Dendritic cell treated with granulocyte-macrophage colony-stimulating factor and Interleukin-4, amounts not matched to agents 40 ng/mL and 50 ng/mL, for 4 days (primary cell): Measurements from ENCODE around the gene EXOC6.

Experiments used
- H3K27ac Mint-ChIP-seq: one replicate; pipeline ENCODE4 v1.8.0; 2022; ENCODE audit warnings: mild to moderate bottlenecking, mixed read lengths
- H3K27me3 Mint-ChIP-seq: one replicate; pipeline ENCODE4 v1.8.0; 2022; ENCODE audit warnings: mild to moderate bottlenecking, mixed read lengths
- H3K36me3 Mint-ChIP-seq: one replicate; pipeline ENCODE4 v1.8.0; 2022; ENCODE audit warnings: low read depth, mixed read lengths
- H3K4me1 Mint-ChIP-seq: one replicate; pipeline ENCODE4 v1.8.0; 2022; ENCODE audit warnings: low read depth, mixed read lengths
- H3K4me3 Mint-ChIP-seq: one replicate; pipeline ENCODE4 v1.8.0; 2022; ENCODE audit warnings: mild to moderate bottlenecking, moderate library complexity, mixed read lengths
- H3K9me3 Mint-ChIP-seq: one replicate; pipeline ENCODE4 v1.8.0; 2022; ENCODE audit warnings: mixed read lengths
- intact Hi-C: fragments of 100-400 bp; cut with micrococcal nuclease; formaldehyde crosslinking; loops from one replicate; pipeline ENCODE4 v1.15.0; 2022

EXOC6 gene

GRCh38 chr10:92999191-92999590 lies 150.9 kb downstream of the EXOC6 start:
- H3K4me3 Mint-ChIP-seq, result no peak overlapping the region
- no peak overlapping the region for H3K27ac Mint-ChIP-seq
- H3K9me3 Mint-ChIP-seq, result no peaks in the 10 kb centered on the region
- H3K4me1 Mint-ChIP-seq, result no peaks in the 10 kb centered on the region
- intact Hi-C loops, result no loop called here
- H3K36me3 Mint-ChIP-seq, result peaks cover 5% of the 10 kb centered on the region
- no peaks in the 10 kb centered on the region for H3K27me3 Mint-ChIP-seq

DNA sequence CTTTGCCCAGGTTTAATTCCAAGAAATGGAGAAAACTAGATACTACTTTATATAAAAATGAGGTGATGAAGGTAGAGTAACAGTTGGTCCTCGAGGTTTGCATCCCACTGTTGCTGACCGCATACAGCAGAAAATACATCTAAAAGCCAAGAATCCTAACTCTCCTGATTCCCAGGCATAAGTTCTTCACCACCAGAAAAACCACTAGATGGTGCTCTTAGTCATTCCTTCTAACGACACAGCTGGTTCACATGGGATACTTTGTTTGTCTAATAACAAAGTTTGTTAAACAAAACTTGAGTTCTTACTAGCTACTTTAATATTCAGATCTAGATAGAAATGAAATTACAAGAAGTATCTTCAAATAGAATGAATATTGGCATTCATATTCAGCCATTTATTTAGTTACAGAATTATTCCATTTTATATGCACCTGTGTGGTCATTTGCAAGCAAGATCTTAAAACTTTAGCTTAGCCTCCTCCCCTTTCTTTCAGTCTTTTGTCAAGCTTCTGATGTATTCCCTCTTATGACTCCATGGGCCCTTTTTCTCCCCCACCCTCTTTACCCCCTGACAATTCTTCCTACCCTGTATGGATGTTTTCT lies 158.2 kb downstream of the EXOC6 start:
- Mint-ChIP-seq H3K4me3 (no peak overlapping the region), H3K4me1 (no peaks in the 10 kb centered on the region), H3K27me3 (no peaks in the 10 kb centered on the region), H3K36me3 (peaks cover 7% of the 10 kb centered on the region), H3K9me3 (no peaks in the 10 kb centered on the region), H3K27ac (no peak overlapping the region)
- intact Hi-C loops, result no loop called here

DNA sequence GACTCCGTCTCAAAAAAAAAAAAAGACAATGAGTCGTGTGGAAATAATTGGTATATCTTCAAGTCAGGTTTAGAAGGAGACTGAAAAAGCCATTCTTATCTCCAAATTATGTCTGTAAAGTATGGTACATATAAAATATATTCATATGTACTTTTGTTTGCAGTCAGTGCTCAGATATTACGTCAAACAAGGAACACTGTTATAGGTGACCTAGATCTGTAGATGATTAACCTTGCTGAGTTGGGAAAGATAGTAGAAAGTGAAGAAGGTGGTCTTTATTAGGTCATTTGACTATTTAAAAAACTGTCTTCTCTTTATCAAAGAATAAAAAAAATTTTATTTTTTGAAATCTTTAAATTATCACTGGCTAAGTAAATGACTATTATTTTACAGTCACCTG lies 167.4 kb downstream of the EXOC6 start:
- Mint-ChIP-seq H3K4me1 (no peaks in the 10 kb centered on the region), H3K27me3 (no peaks in the 10 kb centered on the region), H3K36me3 (peaks cover 33% of the 10 kb centered on the region), H3K9me3 (no peaks in the 10 kb centered on the region), H3K4me3 (no peak overlapping the region), H3K27ac (no peak overlapping the region)
- intact Hi-C loops, result no loop called here

- no peak overlapping the region for H3K4me3 Mint-ChIP-seq
- intact Hi-C loops, result no loop called here
- no peak overlapping the region for H3K27ac Mint-ChIP-seq
- H3K9me3 Mint-ChIP-seq, result no peaks in the 10 kb centered on the region
- no peaks in the 10 kb centered on the region for H3K27me3 Mint-ChIP-seq
- H3K4me1 Mint-ChIP-seq, result no peaks in the 10 kb centered on the region
- H3K36me3 Mint-ChIP-seq, result peaks cover 36% of the 10 kb centered on the region
These were observed 174.8 kb downstream of the EXOC6 start for GRCh38 chr10:93023013-93023650.

DNA sequence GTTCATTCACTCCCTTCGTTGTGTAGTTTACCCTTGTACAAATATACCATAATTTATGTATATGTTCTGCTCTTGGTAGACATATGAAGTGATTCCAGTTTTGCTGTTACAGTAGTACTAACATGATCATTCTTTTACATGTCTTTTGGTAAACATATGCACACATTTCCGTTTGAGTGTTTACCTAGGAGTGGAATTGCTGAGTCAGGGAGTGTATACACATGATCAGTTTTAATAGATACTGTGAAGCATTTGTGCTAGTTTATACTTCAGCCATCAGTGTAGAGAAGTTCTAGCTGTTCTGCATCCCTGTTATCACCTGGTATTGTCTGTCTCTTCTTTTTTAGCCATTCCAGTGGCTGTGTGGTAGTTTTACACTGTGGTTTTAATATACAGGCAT lies 177.8 kb downstream of the EXOC6 start:
- intact Hi-C loops, result no loop called here
- Mint-ChIP-seq H3K9me3 (no peaks in the 10 kb centered on the region), H3K4me3 (no peak overlapping the region), H3K4me1 (no peaks in the 10 kb centered on the region), H3K36me3 (peaks cover 29% of the 10 kb centered on the region), H3K27me3 (no peaks in the 10 kb centered on the region), H3K27ac (no peak overlapping the region)

GRCh38 chr10:93027508-93027907 lies 179.2 kb downstream of the EXOC6 start:
- intact Hi-C loops, result no loop called here
- Mint-ChIP-seq H3K4me1 (no peaks in the 10 kb centered on the region), H3K36me3 (peaks cover 32% of the 10 kb centered on the region), H3K27ac (no peak overlapping the region), H3K4me3 (no peak overlapping the region), H3K27me3 (no peaks in the 10 kb centered on the region), H3K9me3 (no peaks in the 10 kb centered on the region)

GRCh38 chr10:93028883-93029282 lies 180.6 kb downstream of the EXOC6 start:
- no peak overlapping the region for H3K4me3 Mint-ChIP-seq
- no peak overlapping the region for H3K27ac Mint-ChIP-seq
- H3K9me3 Mint-ChIP-seq, result no peaks in the 10 kb centered on the region
- intact Hi-C loops, result no loop called here
- peaks cover 32% of the 10 kb centered on the region for H3K36me3 Mint-ChIP-seq
- H3K4me1 Mint-ChIP-seq, result no peaks in the 10 kb centered on the region
- H3K27me3 Mint-ChIP-seq, result no peaks in the 10 kb centered on the region

- no peaks in the 10 kb centered on the region for H3K27me3 Mint-ChIP-seq
- H3K4me3 Mint-ChIP-seq, result no peak overlapping the region
- no peaks in the 10 kb centered on the region for H3K4me1 Mint-ChIP-seq
- intact Hi-C loops, result no loop called here
- no peaks in the 10 kb centered on the region for H3K9me3 Mint-ChIP-seq
- H3K27ac Mint-ChIP-seq, result no peak overlapping the region
- H3K36me3 Mint-ChIP-seq, result peaks cover 33% of the 10 kb centered on the region
These were observed 182.1 kb downstream of the EXOC6 start for GRCh38 chr10:93030409-93030808.

DNA sequence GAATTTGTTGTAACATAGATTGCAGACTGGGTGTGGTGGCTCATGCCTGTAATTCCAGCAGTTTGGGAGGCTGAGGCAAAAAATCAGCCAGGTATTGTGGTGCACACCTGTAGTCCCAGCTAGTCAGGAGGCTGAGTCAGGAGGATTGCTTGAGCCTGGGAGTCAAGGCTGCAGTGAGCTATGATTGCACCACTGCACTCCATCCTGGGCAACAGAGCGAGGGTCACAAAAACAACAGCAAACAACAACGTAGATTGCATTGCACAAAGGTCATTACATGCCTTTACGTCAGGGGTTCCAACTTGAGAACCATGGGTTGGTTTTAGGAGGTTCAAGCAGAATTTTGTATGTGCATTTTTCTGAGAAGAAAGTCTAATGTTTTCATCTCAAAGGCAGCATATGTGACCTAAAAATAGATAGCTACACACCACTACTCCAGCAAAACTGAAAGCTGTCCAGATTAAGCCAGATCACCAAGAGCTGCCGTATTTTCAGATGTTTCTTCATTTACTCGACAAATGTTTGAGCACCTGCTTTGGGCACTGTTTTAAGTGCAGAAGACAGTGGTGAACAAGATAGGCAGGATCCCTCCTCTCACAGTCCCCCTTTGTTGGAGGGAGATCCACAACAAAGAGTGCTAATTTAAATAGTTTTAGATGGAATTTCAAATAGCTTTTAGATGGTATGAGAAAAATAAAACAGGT lies 183.9 kb downstream of the EXOC6 start:
- no peaks in the 10 kb centered on the region for H3K4me1 Mint-ChIP-seq
- H3K4me3 Mint-ChIP-seq, result no peak overlapping the region
- peaks cover 20% of the 10 kb centered on the region for H3K36me3 Mint-ChIP-seq
- no peaks in the 10 kb centered on the region for H3K9me3 Mint-ChIP-seq
- H3K27ac Mint-ChIP-seq, result no peak overlapping the region
- H3K27me3 Mint-ChIP-seq, result no peaks in the 10 kb centered on the region
- intact Hi-C loops, result no loop called here

- H3K27ac Mint-ChIP-seq, result no peak overlapping the region
- H3K27me3 Mint-ChIP-seq, result no peaks in the 10 kb centered on the region
- H3K4me1 Mint-ChIP-seq, result no peaks in the 10 kb centered on the region
- H3K36me3 Mint-ChIP-seq, result peaks cover 17% of the 10 kb centered on the region
- no peak overlapping the region for H3K4me3 Mint-ChIP-seq
- H3K9me3 Mint-ChIP-seq, result no peaks in the 10 kb centered on the region
- intact Hi-C loops, result no loop called here
These were observed 184.5 kb downstream of the EXOC6 start for GRCh38 chr10:93032809-93033137.

DNA sequence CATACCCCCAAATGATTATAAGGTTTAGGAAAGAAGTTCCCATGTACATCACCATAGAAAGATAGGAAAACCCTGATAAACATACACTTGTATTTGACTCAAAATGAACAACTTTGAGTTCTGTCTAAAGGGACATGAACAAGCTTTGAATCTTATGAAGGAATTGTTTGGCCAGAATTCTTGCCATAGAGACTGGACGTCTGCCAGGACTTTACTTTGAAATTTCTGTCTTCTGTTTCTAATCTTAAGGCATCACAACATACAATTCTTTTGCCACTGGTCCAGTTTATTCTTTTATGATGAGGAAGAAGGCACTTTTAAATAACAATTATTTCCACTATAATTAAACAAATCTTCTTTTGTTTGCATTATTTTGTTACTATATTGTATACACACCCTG lies 186.1 kb downstream of the EXOC6 start:
- Mint-ChIP-seq H3K4me1 (peaks cover 4% of the 10 kb centered on the region), H3K36me3 (peaks cover 14% of the 10 kb centered on the region), H3K27ac (no peak overlapping the region), H3K27me3 (no peaks in the 10 kb centered on the region), H3K4me3 (no peak overlapping the region), H3K9me3 (no peaks in the 10 kb centered on the region)
- intact Hi-C loops, result no loop called here

GRCh38 chr10:93039110-93039509 lies 190.8 kb downstream of the EXOC6 start:
- intact Hi-C loops, result no loop called here
- H3K36me3 Mint-ChIP-seq, result peaks cover 20% of the 10 kb centered on the region
- no peaks in the 10 kb centered on the region for H3K9me3 Mint-ChIP-seq
- no peak overlapping the region for H3K27ac Mint-ChIP-seq
- H3K4me1 Mint-ChIP-seq, result peaks cover 12% of the 10 kb centered on the region
- no peak overlapping the region for H3K4me3 Mint-ChIP-seq
- no peaks in the 10 kb centered on the region for H3K27me3 Mint-ChIP-seq

GRCh38 chr10:93039721-93040120 lies 191.4 kb downstream of the EXOC6 start:
- Mint-ChIP-seq H3K4me3 (no peak overlapping the region), H3K36me3 (peaks cover 20% of the 10 kb centered on the region), H3K9me3 (no peaks in the 10 kb centered on the region), H3K27ac (no peak overlapping the region), H3K27me3 (no peaks in the 10 kb centered on the region), H3K4me1 (peaks cover 12% of the 10 kb centered on the region)
- intact Hi-C loops, result no loop called here

- no peaks in the 10 kb centered on the region for H3K4me1 Mint-ChIP-seq
- H3K9me3 Mint-ChIP-seq, result no peaks in the 10 kb centered on the region
- intact Hi-C loops, result no loop called here
- no peak overlapping the region for H3K27ac Mint-ChIP-seq
- H3K4me3 Mint-ChIP-seq, result no peak overlapping the region
- peaks cover 13% of the 10 kb centered on the region for H3K36me3 Mint-ChIP-seq
- peaks cover 1% of the 10 kb centered on the region for H3K27me3 Mint-ChIP-seq
These were observed 206.2 kb downstream of the EXOC6 start for GRCh38 chr10:93054486-93054885.

- Mint-ChIP-seq H3K27ac (no peak overlapping the region), H3K4me3 (no peak overlapping the region), H3K27me3 (peaks cover 37% of the 10 kb centered on the region), H3K36me3 (peaks cover 27% of the 10 kb centered on the region), H3K9me3 (no peaks in the 10 kb centered on the region), H3K4me1 (peaks cover 24% of the 10 kb centered on the region)
- intact Hi-C loops, result no loop called here
These were observed 209.8 kb downstream of the EXOC6 start for GRCh38 chr10:93058139-93058538.
